Pulmonary artery endothelial cell (primary cell): ENCODE measurements around the gene CD151. TPM values are rescaled to one million over a fixed set of nuclear protein-coding genes. Genes with fewer than 3 reads are reported as not detected.

Experiments
- DNase-seq: peaks from one replicate; pipeline ENCODE4 v3.0.0-alpha.2; 2011; ENCODE audit warnings: low read depth, low spot score
- total RNA-seq: library from RNA; depleted of rRNA; stranded (reverse); fragments of >200 nt; gene quantifications from 2 replicates; pipeline ENCODE4 v1.2.3, GENCODE V29; 2014

The CD151 gene
- total RNA-seq, 1 donor from 2014 or later, result 647 TPM

DNA sequence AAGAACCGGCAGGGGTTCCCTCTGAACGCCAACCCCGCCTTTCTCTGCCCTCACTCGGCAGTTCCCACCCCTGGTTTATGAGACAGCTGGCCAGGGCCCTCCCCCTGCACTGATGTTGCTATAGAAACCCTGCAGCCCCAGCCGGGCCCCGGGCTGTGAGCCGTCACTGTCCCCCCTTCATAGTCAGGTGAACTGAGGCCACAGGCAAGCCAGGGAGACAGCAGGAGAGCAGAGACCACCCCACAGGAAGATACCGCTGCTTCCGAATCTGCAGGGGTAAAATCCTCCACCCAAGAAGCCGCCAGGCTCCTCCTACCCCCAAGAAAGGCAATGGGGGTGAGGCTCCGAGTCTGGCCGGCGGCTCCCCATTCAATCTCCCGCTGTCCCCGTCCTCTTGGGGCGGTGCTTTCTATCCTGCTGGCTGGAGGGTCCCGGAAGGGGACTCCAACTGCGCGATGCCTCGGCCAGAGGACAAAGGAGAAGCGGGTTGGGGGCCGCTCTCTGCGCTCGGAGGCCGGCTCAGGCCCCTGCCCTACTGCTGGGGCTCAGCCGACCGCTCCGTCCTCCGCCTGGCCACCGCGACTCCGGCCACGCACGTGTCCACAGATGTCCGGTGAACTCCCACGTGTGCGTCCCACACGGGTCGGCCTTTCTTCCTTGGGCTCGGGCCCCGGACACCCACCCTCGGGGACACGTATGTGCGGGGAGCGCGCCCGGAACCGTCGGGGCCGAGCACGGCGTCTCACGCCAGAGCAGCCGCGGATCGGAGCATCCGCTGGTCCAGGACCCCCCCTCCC, 35.3 kb upstream of the CD151 start:
- DNase-seq, result no peak

GRCh38 chr11:798093-798713, 34.5 kb upstream of the CD151 start, which contains the start of gene SLC25A22:
SLC25A22 (minus strand) TSS chr11:798281; CDS start chr11:795006, 3,275 bp downstream.
- DNase-seq, result no peak

- no peak for DNase-seq
These were observed 33.0 kb upstream of the CD151 start for GRCh38 chr11:799641-800316.

DNA sequence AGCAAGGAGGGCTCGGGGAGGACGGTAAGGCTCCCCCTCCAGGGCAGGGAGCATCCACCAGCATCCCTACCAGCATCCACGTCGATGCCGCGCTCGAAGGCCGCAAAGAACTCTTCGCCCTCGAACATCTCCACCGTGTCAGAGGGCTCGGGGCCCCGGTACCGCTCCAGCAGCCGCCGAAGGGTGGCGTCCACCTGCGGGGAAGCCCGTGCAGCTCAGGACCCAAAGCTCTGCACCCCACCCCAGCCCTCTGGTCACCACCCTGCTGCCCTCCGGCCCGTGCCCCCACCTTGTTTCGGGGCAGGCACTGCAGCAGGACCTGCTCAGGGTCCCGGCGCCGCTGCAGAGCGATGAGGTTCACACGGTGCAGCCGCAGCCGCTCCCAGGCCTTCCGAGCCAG, 32.3 kb upstream of the CD151 start:
- DNase-seq, result no peak

DNA sequence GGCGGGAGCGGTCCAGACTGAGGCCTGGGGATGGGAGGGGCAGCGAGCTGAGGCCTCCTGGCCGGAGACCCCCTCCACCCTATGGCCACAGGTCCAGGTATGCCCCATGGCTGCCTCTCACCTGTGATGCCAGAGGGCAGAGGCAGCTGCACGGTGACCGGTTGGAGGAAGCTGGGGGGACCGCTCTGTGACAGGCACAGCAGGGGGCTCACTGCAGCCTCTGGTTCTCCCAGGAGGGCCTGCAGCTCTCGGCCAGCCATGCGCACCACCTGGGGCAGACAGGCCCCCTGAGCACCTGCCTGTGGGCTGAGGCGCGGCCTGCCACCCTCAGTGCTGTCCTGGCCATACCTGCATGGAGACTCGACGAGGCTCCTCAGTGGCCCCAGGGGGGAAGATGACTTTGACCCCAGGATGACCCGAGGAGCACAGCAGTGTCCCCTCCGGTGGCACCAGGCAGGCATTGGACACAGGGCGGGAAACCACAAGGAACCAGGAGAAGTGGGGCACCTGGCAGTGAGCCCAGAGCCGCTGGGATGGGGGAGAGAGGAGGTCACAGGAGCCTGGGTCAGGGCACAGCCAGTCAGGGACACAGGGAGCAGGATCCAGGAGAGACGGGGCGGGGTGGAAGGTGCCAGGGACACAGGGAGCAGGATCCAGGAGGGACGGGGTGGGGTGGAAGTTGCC, 31.5 kb upstream of the CD151 start:
- no peak for DNase-seq

GRCh38 chr11:802018-802617, 30.6 kb upstream of the CD151 start:
- DNase-seq, result no peak

GRCh38 chr11:802693-803466, 29.9 kb upstream of the CD151 start:
- DNase-seq, result no peak

DNA sequence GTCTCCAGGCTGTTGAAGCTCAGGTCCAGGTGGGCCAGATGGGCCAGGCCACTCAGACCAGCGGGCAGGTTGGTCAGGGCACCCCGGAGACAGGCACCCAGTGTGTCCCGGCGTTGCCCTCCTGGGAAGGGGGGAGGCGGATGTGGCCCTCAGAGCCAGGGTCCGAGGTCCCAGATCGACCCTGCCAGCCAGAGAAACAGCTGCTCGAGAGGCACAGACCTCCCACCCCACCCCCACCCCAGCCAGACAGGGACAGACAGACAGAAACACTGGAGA, 29.3 kb upstream of the CD151 start:
- no peak for DNase-seq

GRCh38 chr11:803770-804598, 28.8 kb upstream of the CD151 start:
- no peak for DNase-seq

GRCh38 chr11:804599-804964, 28.2 kb upstream of the CD151 start:
- no peak for DNase-seq

DNA sequence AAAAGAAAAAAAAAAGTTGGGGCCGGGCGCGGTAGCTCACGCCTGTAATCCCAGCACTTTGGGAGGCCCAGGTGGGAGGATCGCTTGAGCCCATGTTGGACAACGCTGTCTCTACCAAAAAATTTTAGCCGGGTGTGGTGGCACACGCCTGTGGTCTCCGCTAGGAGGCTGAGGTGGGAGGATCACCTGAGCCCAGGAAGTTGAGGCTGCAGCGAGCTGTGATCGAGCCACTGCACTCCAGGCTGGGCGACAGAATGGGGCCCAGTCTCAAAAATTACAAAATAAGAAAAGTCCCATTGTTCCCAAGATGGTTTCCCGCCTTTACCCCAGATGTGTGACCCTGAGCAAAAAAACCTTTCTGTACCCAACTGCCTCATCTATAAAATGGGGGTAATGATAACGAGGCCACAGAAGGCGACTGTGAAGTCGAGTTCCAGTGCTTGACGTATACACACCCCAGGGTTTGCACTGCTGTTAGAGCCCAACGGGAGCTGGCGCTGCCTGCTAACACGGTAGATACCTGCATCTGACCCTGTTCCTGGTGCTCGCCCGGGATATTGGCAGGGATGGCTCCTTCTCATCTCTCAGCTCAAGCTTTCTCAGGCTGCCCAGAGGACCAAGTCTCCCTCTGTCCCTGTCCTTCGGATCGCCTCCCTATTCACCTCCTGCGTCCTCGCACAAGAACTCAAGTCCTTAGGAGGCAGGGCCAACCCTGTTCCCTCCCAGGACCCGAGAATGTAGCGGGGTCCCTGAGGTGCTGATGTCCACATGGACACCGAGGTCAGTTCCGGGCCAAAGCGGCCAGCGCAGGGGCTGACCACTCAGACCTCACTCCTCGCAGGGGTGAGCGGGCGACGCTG, 24.1 kb upstream of the CD151 start:
- DNase-seq, result no peak

GRCh38 chr11:809287-810039, 23.3 kb upstream of the CD151 start, which contains the start of gene RPLP2:
RPLP2 (plus strand) TSS chr11:809967; CDS start chr11:810235, 268 bp downstream.
- DNase-seq, result peak; percentile 88

- no peak for DNase-seq
These were observed 22.6 kb upstream of the CD151 start for GRCh38 chr11:810040-810567.

GRCh38 chr11:811446-812245, 21.1 kb upstream of the CD151 start:
- DNase-seq, result no peak

GRCh38 chr11:812390-812789, 20.4 kb upstream of the CD151 start:
- DNase-seq, result no peak

DNA sequence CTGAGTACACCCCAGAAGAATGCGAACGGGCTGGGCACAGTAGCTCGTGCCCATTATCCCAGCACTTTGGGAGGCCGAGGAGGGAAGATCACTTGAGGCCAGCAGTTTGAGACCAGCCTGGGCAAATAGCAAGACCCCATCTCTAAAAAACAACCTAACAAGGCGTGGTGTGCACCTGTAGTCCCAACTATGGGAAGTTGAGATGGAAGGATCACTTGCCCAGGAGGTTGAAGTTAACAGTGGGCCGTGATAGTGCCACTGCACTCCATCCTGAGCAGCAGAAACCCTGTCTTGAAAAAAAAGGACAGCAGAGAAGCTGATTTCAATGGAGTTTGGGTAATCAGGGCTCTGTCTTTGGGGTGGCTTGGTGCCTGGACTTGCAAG, 19.7 kb upstream of the CD151 start:
- DNase-seq, result no peak

DNA sequence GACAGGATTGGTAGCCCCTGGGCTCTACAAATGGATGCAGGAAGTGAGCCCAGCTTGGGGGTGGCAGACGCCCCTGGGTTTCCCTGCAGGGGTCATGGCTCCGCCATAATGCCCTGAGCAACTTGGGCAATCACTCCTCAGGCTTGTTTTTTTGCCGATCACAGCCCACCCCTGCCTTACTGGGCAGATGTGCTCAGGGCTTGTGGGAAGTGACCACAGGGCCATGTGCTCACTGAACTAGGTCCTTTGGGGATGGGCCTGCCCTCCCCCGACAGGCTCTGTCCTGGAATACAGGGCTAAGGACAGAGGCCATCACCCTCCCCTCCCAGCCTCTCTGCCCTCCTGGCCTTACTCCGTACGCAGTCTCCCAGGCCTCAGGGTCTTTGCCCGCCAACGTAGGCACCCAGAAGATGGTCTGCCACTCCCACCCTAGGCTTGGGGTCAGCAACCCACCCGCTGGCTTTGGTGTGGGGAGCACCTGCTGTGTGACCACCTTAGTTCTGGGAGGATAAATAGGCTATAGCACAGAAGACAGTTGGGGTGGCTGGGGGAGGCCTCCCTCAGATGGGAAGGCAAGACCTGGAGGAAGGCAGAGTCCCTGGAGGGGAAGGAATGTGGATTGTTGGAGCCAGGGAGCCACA, 19.2 kb upstream of the CD151 start:
- no peak for DNase-seq
